Brain microvascular endothelial cell (primary cell): ENCODE results near the gene COL5A1.

Experiments
- DNase-seq: peaks from one replicate; pipeline ENCODE4 v3.0.0-alpha.2; 2020
- H3K27ac ChIP-seq: fragments of 250-450 bp; sonication (Bioruptor Pico); 2 replicates; pipeline ENCODE4 v1.5.1; 2020; ENCODE audit warnings: mild to moderate bottlenecking, moderate library complexity
- H3K27me3 ChIP-seq: fragments of 250-450 bp; sonication (Bioruptor Pico); replicated peaks from 2 replicates; pipeline ENCODE4 v1.5.1; 2020; ENCODE audit warnings: mild to moderate bottlenecking
- H3K36me3 ChIP-seq: fragments of 250-450 bp; sonication (Bioruptor Pico); replicated peaks from 2 replicates; pipeline ENCODE4 v1.5.1; 2020; ENCODE audit warnings: mild to moderate bottlenecking
- H3K4me3 ChIP-seq: 2 replicates; pipeline ENCODE4 v1.5.1; 2011; ENCODE audit warnings: low read depth, mild to moderate bottlenecking, control low read depth, low read length, moderate library complexity
- in situ Hi-C: cut with HindIII; loops from 2 replicates; pipeline ENCODE4 v1.10.0; 2017; ENCODE audit warnings: low sequenced_read_pairs, low pct_ligation_motif_present
- TF ChIP-seq, protein P1 (sequence below): IDR thresholded peaks from 2 replicates; pipeline ENCODE4 v1.5.1; 2011; ENCODE audit warnings: low read depth, mild to moderate bottlenecking, moderate library complexity, low read length, control low read depth, inconsistent platforms; ENCODE audit errors: missing control alignments

COL5A1 gene

DNA sequence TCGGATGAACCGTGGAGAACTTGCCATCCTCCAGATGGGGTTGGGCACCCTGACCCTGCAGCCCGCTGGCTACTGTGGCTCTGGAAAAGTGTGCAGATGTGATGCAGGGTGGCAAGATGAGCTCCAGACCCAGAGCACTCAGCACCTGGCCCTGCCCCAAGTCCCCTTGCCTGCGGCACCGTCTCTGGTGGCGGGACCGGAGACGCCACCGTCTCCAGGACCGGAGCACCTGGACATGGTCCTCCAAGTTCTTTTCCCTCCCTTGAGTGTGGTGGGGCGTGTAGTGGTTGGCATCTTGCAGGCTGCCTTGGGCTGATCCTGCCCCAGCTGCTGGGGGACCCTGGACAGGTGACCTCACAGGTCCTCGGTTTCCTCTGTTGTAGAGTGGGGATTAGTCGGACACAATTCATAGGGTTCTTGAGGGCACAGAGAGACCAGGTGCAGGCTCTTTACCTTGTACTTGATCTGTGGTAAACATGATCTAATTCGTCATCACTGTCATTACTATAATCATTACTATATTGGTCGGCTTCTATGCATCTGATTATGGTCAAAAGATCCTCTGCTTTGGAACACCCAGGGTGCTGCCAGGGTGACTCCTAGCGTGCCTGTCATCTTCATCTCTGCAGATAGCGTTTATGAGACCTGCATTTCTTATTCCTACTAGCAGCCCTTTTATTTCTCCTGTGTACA lies 83.5 kb downstream of the COL5A1 start:
- Histone ChIP-seq H3K27ac (no peak overlapping the region), H3K27me3 (no peaks in the 10 kb centered on the region), H3K36me3 (peaks cover 69% of the 10 kb centered on the region), H3K4me3 (no peak overlapping the region)
- TF ChIP-seq, protein P1, sequence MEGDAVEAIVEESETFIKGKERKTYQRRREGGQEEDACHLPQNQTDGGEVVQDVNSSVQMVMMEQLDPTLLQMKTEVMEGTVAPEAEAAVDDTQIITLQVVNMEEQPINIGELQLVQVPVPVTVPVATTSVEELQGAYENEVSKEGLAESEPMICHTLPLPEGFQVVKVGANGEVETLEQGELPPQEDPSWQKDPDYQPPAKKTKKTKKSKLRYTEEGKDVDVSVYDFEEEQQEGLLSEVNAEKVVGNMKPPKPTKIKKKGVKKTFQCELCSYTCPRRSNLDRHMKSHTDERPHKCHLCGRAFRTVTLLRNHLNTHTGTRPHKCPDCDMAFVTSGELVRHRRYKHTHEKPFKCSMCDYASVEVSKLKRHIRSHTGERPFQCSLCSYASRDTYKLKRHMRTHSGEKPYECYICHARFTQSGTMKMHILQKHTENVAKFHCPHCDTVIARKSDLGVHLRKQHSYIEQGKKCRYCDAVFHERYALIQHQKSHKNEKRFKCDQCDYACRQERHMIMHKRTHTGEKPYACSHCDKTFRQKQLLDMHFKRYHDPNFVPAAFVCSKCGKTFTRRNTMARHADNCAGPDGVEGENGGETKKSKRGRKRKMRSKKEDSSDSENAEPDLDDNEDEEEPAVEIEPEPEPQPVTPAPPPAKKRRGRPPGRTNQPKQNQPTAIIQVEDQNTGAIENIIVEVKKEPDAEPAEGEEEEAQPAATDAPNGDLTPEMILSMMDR, result no peak
- no peak for DNase-seq
- in situ Hi-C loops, result no loop called here

DNA sequence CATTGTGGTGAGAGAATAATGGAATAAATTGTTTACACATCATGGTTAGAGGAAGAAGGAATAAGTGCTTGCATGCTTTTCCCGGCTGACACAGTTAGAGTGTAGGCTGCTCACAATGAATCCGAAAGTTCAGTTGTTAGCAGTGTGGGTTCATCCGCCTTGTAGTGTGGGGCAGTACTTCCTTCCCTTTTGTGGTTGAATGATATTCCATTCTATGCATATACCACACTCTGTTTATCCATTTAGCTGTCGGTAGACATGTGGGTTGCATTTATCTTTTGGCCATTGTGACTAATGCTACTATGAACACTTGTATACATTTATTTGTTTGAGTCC lies 84.0 kb downstream of the COL5A1 start:
- in situ Hi-C loops, result no loop called here
- Histone ChIP-seq H3K27ac (no peak overlapping the region), H3K27me3 (no peaks in the 10 kb centered on the region), H3K4me3 (no peak overlapping the region), H3K36me3 (peaks cover 69% of the 10 kb centered on the region)
- TF ChIP-seq, protein P1, result no peak
- no peak for DNase-seq

DNA sequence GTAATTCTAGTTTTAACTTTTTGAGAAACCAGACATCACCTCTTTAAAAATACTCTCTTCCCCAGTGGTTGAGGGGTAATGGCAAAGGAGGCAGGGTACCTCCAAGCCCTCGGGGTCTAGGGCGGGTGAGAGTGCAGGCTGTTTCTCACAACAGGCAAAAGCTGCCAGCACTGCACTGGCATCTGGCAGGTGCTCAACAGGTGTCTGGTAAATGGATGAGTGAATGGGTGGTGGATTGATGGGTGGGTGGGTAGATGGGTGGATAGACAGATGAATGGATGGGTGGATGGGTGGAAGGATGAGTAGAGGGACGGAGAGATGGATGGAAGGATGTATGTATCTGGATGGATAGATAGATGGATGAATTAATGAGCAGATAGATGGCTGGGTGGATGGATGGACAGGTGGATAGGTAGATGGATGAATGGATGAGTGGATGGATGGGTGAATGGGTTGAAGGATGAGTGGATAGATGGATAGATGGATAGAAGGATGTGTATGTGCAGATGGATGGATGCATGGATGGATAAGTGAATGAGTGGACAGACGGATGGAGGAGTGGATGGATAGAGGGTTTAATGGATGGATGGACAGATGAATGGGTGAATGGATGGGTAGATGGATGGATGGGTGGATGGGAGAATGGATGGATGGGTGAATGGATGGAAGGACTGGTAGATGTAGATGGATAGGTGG lies 84.6 kb downstream of the COL5A1 start:
- no peak overlapping the region for H3K4me3 ChIP-seq
- no peak overlapping the region for H3K27ac ChIP-seq
- in situ Hi-C loops, result no loop called here
- peaks cover 71% of the 10 kb centered on the region for H3K36me3 ChIP-seq
- TF ChIP-seq, protein P1, result no peak
- DNase-seq, result no peak
- H3K27me3 ChIP-seq, result no peaks in the 10 kb centered on the region

DNA sequence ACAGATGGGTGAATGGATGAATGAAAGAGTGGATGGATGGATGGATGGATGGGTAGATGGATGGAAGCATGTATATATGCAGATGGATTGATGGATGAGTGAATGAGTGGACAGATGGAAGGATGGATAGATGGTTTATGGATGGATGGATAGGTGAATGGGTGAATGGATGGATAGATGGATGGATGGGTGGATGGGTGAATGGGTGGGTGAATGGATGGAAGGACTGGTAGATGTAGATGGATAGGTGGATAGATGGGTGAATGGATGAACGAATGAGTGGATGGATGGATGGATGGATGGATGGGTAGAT lies 85.1 kb downstream of the COL5A1 start:
- no peaks in the 10 kb centered on the region for H3K27me3 ChIP-seq
- no peak overlapping the region for H3K4me3 ChIP-seq
- in situ Hi-C loops, result no loop called here
- TF ChIP-seq, protein P1, result no peak
- H3K36me3 ChIP-seq, result peaks cover 69% of the 10 kb centered on the region
- no peak for DNase-seq
- no peak overlapping the region for H3K27ac ChIP-seq

DNA sequence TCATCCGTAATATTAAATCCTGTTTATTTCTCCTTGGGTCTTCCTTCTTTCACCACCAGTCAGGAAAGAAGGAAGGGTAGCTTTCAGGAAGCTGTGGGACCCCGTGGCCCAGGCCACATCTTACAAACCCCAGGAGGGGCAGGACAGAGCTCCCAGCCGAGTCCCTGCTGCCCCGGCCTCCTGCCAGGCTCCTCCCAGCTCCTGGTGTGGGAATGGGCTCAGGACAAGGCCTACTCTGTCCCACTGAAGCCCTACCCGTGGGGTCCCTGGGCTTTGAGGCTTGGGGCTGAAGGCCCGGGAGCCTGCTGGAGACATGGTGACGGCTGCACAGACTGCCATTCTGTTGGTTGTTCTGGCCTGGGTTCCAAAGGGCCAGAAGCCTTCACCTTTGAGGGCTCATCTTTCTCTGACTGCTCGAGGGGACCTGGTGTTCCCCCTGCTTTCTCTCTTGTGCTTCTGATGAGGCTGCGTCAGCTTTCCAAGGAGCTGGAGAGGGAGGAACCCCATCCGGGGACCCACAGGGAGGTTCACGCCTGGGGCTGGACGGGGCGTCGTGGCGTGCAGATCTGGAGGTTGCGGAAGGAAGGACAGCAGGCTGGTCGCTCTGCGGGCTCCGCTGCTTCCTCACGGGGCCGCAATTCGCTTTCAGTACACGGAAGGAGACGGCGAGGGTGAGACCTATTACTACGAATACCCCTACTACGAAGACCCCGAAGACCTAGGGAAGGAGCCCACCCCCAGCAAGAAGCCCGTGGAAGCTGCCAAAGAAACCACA lies 86.6 kb downstream of the COL5A1 start:
- Histone ChIP-seq H3K27ac (no peak overlapping the region), H3K36me3 (peaks cover 69% of the 10 kb centered on the region), H3K27me3 (no peaks in the 10 kb centered on the region), H3K4me3 (no peak overlapping the region)
- in situ Hi-C loops, result no loop called here
- TF ChIP-seq, protein P1, result no peak
- DNase-seq, result no peak
